IMR-90 (cell line): Measurements from ENCODE around the gene MRTFB.

Source experiments
- CEBPB ChIP-seq: IDR thresholded peaks from 2 replicates; pipeline ENCODE4 v1.6.1; 2012; ENCODE audit warnings: low read depth, low read length, improper control_type of control experiment
- MAFK ChIP-seq: IDR thresholded peaks from 2 replicates; pipeline ENCODE4 v1.6.1; 2012; ENCODE audit warnings: low read depth, low read length, improper control_type of control experiment
- POLR2A ChIP-seq: IDR thresholded peaks from 2 replicates; pipeline ENCODE4 v1.6.1; 2012; ENCODE audit warnings: mild to moderate bottlenecking, low read depth, low read length
- RCOR1 ChIP-seq: IDR thresholded peaks from 2 replicates; pipeline ENCODE4 v1.6.1; 2012; ENCODE audit warnings: mild to moderate bottlenecking, low read length, improper control_type of control experiment; ENCODE audit not compliant: insufficient replicate concordance
- TF ChIP-seq, protein P1 (sequence below): conservative IDR thresholded peaks from 2 replicates; pipeline ENCODE4 v1.5.1; 2012; ENCODE audit warnings: mild to moderate bottlenecking, low read depth, low read length, improper control_type of control experiment

GRCh38 chr16:14119799-14120198, 48.7 kb downstream of the MRTFB start:
- TF ChIP-seq, protein P1, sequence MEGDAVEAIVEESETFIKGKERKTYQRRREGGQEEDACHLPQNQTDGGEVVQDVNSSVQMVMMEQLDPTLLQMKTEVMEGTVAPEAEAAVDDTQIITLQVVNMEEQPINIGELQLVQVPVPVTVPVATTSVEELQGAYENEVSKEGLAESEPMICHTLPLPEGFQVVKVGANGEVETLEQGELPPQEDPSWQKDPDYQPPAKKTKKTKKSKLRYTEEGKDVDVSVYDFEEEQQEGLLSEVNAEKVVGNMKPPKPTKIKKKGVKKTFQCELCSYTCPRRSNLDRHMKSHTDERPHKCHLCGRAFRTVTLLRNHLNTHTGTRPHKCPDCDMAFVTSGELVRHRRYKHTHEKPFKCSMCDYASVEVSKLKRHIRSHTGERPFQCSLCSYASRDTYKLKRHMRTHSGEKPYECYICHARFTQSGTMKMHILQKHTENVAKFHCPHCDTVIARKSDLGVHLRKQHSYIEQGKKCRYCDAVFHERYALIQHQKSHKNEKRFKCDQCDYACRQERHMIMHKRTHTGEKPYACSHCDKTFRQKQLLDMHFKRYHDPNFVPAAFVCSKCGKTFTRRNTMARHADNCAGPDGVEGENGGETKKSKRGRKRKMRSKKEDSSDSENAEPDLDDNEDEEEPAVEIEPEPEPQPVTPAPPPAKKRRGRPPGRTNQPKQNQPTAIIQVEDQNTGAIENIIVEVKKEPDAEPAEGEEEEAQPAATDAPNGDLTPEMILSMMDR = no peak
- TF ChIP-seq CEBPB (no peak), RCOR1 (no peak), POLR2A (no peak), MAFK (no peak)
